KG1 (cell line): ENCODE results near the gene NTMT1.
"Not testable (repeated sequence)": the region's sequence is repeated elsewhere in the genome, so short reads cannot be mapped to it uniquely, and the experiment has no call there.

ENCODE experiments used
- DNase-seq: peaks from one replicate; lab custom pipeline; 2025; lab: John Stamatoyannopoulos, UW

The NTMT1 gene

GRCh38 chr9:129654554-129655040, 28.6 kb downstream of the NTMT1 start:
- no peak for DNase-seq

DNA sequence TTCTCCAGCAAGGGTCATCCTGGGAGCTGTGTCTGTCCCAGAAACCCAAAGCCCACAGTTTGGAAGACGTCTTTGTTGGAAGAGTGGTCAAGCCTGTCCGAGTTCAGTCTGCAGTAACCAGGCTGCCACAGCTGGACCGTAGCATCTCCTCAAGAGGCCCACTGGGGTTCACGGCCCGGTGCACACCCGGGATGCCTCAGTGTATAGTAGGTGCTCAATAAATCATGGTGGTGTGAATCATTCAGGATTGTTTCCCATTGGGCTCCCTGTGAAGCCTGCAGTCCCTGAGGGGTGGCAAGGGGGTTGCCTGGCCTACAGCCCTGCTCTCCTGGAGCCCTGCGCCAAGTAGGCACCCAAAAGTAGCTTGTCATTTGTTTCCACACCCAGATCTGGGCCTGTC, 29.2 kb downstream of the NTMT1 start:
- DNase-seq, result no peak

DNA sequence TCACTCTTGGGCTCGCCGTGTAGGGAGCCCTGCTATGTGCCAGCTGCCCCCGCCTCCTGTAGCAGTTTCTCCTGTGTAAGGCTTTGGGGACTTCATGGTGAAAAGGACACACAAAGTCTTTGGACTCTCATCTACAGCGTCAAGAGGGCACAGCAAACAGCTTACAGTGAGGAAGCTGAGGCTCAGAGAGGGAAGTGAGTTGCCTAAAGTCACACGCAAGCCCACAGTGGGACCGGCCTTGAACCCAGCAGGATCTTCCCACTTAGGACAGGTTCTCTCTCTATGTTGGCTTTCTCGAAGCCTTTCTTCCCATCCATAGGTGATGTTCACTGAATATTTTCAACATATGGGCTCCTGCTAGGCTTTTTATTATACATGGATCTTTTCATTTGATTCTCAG, 29.7 kb downstream of the NTMT1 start:
- DNase-seq, result no peak

DNA sequence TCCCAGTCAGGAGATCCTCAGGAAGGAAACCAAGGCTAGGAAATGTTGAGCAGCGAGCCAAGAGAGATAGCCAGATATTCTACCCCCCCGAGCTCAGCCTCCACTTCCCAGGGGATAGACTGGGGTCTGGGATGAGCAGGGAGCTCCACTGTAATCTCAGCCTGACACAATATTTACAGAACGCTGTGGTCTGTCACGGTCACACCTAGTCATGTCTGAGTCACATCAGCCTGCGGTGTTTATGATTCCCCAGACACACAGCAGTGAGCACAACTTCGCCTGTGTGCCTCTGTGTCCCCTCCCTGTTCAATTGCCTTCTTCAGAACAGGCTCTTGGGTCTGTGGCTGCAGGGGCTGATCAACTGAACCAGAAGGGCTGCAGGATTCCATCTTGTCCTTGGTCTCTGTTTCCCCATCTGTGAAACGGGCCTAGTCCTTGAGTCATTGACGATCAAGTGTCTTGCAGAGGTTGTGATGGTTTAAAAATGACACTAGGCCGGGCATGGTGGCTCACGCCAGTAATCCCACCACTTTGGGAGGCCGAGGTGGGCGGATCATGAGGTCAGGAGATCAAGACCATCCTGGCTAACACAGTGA, 30.9 kb downstream of the NTMT1 start:
- no peak for DNase-seq

DNA sequence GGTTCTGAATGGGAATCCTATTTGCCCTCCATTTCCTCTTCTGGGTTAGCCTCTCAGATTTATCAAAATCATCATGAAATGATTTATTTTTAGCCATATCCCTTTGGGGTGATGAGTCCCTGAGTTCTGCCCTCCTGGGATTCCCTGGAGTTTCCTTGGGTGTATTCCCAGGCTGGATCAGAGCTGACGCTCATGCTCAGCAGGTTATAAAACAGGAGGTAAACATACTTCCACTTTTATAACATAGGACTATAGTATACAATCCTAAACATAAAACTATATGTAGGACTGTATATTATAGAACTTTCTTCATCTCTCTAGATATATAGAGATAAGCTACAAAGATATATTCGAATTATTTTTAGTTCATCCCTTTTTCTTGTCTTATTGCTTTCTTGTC, 35.1 kb downstream of the NTMT1 start:
- no peak for DNase-seq

DNA sequence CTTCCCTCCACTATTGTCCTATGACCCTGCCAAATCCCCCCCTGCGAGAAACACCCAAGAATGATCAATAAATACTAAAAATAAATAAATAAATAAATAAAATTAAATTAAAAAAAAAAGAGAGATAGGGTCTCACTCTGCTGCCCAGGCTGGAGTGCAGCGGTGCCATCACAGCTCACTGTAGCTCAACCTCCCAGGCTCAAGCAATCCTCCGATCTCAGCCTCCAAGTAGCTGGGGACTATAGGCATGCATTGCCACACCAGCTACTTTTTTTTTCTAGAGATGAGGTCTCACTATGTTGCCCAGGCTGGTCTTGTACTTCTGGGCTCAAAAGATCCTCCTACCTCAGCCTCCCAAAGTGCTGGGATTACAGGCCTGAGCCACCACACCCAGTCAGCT, 36.3 kb downstream of the NTMT1 start:
- not testable (repeated sequence) for DNase-seq

GRCh38 chr9:129664746-129665388, 38.9 kb downstream of the NTMT1 start:
- no peak for DNase-seq

GRCh38 chr9:129665389-129665775, 39.4 kb downstream of the NTMT1 start, which contains the start of gene PRRX2:
PRRX2 (plus strand) TSS chr9:129665647; CDS start chr9:129665868, 221 bp downstream.
- DNase-seq, result no peak

DNA sequence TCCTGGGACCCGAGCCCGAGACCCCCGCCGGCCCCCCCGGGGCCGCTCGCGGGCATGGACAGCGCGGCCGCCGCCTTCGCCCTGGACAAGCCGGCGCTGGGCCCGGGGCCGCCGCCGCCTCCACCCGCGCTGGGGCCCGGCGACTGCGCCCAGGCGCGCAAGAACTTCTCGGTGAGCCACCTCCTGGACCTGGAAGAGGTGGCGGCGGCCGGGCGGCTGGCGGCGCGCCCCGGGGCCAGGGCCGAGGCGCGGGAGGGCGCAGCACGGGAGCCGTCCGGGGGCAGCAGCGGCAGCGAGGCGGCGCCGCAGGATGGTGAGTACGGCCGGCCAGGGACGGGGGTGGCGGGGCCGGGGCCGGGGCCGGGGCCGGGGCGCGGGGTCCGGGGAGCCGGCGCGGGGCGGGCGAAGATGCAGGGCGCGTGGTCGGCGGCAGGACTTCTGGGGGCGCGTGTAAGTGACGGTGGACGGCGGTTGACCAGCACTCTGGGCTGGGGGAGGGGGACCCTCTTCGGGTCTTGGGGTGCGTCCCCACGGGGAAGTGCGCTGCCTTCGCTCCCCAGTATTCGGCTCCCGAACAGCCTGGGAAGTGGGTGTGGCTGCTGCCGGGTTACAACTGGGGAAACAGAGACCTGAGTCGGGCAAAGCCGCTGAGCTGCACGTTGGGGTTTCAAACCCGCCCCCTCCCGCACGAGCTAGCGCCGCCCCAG, 40.0 kb downstream of the NTMT1 start:
- no peak for DNase-seq

DNA sequence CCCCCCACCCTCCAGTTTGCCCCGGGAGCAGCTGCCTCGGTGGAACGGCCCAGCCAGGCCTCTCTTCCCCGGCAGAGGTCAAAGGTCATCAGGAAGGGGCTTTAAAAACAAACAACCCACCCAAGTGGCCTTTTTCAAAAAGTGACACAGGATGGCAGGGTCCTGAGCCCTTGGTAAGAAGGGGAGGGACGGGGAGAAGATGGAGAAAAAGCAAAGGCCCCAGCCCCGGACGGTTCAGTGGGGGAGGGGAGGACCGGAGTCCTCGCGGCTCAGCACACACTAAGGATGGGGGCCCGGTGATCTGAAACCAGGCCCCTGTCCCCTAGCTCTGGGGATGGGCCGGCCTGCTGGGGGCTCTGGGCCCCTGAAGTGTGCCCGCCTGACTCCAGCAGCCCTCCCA, 40.6 kb downstream of the NTMT1 start:
- no peak for DNase-seq

DNA sequence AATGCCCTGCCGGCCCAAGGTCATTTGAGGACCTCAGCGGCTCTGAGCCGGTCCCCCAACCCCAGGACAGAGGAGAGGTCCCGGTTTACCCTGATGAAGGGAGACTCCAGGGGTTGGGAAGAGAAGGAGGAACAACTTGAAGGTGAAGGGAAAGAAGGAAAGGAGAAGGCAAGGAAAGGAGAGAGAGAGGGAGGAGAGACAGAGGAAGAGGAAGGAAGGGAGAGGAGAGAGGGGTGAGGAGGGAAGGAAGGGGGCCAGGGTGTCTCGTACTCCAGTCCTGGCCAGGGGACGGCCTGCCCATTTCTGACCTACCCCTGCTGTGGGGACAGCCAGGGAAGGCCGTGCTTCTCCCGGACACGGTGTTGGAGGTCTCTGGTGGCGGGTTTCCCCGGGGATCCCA, 41.4 kb downstream of the NTMT1 start:
- no peak for DNase-seq

DNA sequence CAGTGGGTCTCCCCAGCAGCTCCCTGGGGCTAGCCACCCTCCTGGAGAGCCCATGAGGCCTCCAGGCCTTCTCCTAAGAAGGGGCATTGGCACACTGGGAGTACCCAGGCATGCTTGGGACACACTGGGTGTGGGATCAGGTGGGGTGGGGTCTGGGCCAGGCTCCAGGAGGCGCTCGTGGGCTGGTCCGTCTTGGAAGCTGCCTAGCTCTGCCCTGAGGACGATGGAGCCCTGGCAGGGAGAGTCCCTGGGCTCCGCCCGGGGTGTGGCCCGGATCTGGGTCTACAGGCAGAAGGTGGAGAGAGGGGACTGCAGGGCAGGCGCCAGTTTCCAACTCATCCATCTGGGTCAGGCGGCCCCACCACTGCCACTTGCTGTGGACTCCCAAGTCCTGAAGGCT, 41.9 kb downstream of the NTMT1 start:
- DNase-seq, result no peak

GRCh38 chr9:129669141-129669718, 43.3 kb downstream of the NTMT1 start:
- no peak for DNase-seq

DNA sequence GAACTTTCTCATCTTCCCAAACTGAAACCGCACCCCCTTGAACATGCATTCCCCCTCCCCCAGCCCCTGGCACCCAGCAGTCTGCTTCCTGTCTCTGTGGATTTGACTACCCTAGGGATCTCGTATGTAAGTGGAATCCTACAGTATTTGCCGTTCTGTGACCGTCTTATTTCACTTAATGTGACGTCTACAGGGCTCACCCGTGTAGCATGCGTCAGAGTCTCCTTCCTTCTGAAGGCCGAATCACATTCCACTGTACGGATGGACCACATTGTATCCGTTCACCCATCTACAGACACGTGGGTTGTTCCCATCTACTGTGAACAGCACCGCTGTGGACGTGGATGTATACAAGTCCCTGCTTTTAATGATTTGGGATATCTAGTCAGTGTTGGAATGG, 44.0 kb downstream of the NTMT1 start:
- DNase-seq, result no peak

DNA sequence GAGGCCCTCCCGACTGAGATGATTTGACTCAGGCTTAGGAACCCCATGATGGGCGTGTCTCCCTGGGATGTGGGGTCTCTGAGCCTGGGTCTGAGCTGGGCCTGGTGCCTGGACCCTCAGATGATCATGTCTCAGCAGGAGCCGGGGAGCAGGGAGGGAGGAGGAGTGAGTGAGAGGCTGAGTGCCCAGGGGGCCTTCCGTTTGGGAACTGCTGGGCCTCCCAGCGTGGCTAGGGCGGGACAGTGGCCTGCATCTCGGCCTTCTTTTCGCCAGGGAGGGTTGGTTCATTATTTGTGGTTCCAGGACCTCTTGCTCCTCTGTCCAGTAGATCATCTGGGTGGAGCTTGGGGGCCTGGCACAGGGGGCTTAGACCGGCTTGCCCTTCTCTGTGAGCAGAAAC, 45.1 kb downstream of the NTMT1 start:
- DNase-seq, result no peak

GRCh38 chr9:129671519-129671918, 45.6 kb downstream of the NTMT1 start:
- DNase-seq, result no peak

DNA sequence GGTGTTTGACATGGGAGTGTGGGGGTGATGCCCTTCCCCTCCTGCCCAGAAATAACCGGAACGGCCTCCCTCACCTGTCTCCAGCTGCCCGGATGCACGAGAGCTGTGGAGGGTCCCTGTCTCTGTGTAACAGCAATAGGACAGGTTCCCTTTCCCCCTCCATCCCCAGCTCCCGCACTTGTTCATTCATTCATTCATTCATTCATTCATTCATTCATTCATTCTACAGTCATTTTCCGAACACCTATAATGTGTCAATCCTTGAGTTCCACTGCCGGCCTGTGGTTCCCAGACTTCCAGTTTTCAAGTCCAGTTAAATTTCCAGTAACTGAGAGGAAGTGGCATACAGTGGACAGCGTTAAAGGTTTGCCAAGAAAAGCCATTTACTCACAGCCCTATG, 46.7 kb downstream of the NTMT1 start:
- no peak for DNase-seq

DNA sequence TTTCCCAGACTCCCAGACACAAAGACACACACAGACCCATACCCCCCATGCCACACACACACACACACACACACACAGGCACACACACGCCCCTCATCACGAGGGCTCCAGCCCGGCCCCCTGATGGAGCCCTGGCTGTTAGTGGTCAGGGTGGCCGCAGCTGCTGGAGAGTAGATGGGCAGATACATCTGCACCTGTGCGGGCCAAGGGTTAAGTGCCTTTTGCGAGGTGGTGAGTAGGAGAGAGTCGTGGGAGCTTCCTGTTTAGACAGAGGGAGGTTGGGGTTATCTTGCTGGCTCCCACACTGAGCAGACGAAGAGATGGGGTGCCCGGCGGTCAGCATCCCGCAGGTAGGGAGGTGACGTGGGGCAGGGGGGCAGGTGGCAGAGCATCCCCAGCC, 47.6 kb downstream of the NTMT1 start:
- no peak for DNase-seq

GRCh38 chr9:129674229-129674628, 48.3 kb downstream of the NTMT1 start:
- no peak for DNase-seq

DNA sequence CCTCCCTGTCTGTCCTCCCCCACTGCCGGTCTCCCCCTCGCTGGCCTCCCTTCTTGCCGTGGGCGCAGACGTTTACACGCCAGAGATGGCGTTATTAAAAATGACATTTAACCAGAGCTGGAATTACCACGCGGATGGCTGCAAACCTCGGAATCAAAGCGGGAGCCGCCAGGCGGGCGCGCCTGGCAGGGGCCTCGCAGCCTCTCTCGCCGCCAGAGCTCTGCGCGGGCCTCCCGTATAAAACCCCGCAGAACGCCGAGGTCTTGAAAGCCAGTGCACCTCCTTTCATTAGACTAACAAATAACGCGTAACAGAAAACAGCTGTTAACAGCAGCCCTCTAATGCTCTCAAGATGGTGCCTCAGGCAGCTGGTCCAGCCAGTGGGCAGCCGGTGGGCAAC, 49.7 kb downstream of the NTMT1 start:
- DNase-seq, result no peak

- DNase-seq, result no peak
Observed at GRCh38 chr9:129676287-129676686, 50.3 kb downstream of the NTMT1 start.

DNA sequence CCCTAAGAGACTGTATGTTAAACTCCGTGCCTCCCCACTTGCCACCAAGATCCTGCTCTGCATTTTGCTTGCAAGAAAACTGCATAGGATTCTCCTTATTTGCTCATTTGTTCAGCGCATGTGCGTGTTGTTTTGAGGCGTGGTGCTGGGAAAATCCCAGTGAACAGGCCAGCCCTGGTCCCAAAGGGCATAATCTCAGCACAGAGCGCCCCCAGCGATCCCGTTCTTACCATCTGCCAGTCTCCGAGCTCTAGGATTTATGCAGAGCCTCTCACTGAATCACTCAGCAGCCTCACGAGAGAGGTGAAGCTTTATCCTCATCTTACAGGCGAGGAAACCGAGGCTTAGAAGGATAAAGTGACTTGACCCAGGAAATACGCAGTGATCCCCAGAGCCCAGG, 51.0 kb downstream of the NTMT1 start:
- no peak for DNase-seq

- DNase-seq, result no peak
Observed at GRCh38 chr9:129677456-129677855, 51.5 kb downstream of the NTMT1 start.
